Measurements from ENCODE around the gene ARHGEF19.

The ARHGEF19 gene

GRCh38 chr1:16153096-16153998, 59.1 kb downstream of the ARHGEF19 start:
- Histone ChIP-seq H3K4me3 (ENCODE audit: low read depth, low read length) (peak overlapping the region; percentile 93), H2AFZ (ENCODE audit: low read length, unreplicated experiment) (no peak overlapping the region), H3K27me3 (ENCODE audit: insufficient read depth, low read length) (no peaks in the 10 kb centered on the region), H3K27ac (ENCODE audit: low read depth, low read length) (peak overlapping the region; percentile 46), H3K4me1 (ENCODE audit: control insufficient read depth, insufficient read depth, low read length, unreplicated experiment) (peaks cover 56% of the 10 kb centered on the region), H3K79me2 (ENCODE audit: control insufficient read depth, insufficient read depth, low read length, unreplicated experiment) (peaks cover 71% of the 10 kb centered on the region), H3K36me3 (ENCODE audit: insufficient read depth, low read length) (peaks cover 13% of the 10 kb centered on the region; the same call in 1 of the 2 replicates)

GRCh38 chr1:16152481-16153087, 59.9 kb downstream of the ARHGEF19 start:
- peak overlapping the region; percentile 93 for H3K4me3 ChIP-seq (ENCODE audit: low read depth, low read length)
- H3K36me3 ChIP-seq (ENCODE audit: insufficient read depth, low read length): peaks cover 16% of the 10 kb centered on the region; the same call in 1 of the 2 replicates
- H2AFZ ChIP-seq (ENCODE audit: low read length, unreplicated experiment): no peak overlapping the region
- peak overlapping the region; percentile 46 for H3K27ac ChIP-seq (ENCODE audit: low read depth, low read length)
- peaks cover 64% of the 10 kb centered on the region for H3K4me1 ChIP-seq (ENCODE audit: control insufficient read depth, insufficient read depth, low read length, unreplicated experiment)
- H3K27me3 ChIP-seq (ENCODE audit: insufficient read depth, low read length): no peaks in the 10 kb centered on the region
- peaks cover 74% of the 10 kb centered on the region for H3K79me2 ChIP-seq (ENCODE audit: control insufficient read depth, insufficient read depth, low read length, unreplicated experiment)

- Histone ChIP-seq H2AFZ (ENCODE audit: low read length, unreplicated experiment) (no peak overlapping the region), H3K27ac (ENCODE audit: low read depth, low read length) (peak overlapping the region; percentile 46), H3K4me1 (ENCODE audit: control insufficient read depth, insufficient read depth, low read length, unreplicated experiment) (peaks cover 66% of the 10 kb centered on the region), H3K4me3 (ENCODE audit: low read depth, low read length) (peak overlapping the region; percentile 93), H3K79me2 (ENCODE audit: control insufficient read depth, insufficient read depth, low read length, unreplicated experiment) (peaks cover 74% of the 10 kb centered on the region), H3K27me3 (ENCODE audit: insufficient read depth, low read length) (no peaks in the 10 kb centered on the region), H3K36me3 (ENCODE audit: insufficient read depth, low read length) (peaks cover 16% of the 10 kb centered on the region; the same call in 1 of the 2 replicates)
Measured at GRCh38 chr1:16151995-16152384, 60.5 kb downstream of the ARHGEF19 start.

GRCh38 chr1:16151196-16151994, 61.1 kb downstream of the ARHGEF19 start:
- peaks cover 74% of the 10 kb centered on the region for H3K79me2 ChIP-seq (ENCODE audit: control insufficient read depth, insufficient read depth, low read length, unreplicated experiment)

DNA sequence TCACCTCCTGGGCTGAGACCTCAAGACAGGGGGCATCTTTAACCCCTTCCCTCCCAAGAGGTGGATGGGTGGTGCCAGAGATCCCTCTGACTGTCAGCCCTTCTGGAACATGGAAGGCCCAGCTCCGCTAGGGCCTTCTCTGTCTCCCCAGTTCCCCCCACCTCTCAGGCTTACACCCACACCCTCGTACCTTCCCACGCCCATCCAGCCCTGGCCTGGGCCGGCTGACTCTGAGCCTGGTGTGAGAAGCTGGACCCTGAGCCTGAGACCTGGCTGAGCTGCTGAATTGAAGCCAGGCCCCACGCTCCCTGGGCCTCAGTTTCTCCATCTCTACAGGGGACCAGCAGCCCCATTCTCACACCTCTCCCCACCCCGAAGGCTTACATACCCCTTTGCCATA, 61.9 kb downstream of the ARHGEF19 start:
- Histone ChIP-seq H3K4me3 (ENCODE audit: low read depth, low read length) (no peak overlapping the region), H3K79me2 (ENCODE audit: control insufficient read depth, insufficient read depth, low read length, unreplicated experiment) (peaks cover 73% of the 10 kb centered on the region), H3K27me3 (ENCODE audit: insufficient read depth, low read length) (no peaks in the 10 kb centered on the region), H2AFZ (ENCODE audit: low read length, unreplicated experiment) (no peak overlapping the region), H3K27ac (ENCODE audit: low read depth, low read length) (no peak overlapping the region), H3K36me3 (ENCODE audit: insufficient read depth, low read length) (peaks cover 16% of the 10 kb centered on the region; the same call in 1 of the 2 replicates), H3K4me1 (ENCODE audit: control insufficient read depth, insufficient read depth, low read length, unreplicated experiment) (peaks cover 70% of the 10 kb centered on the region)

More at GRCh38 chr1:16151196-16151994, 61.1 kb downstream of the ARHGEF19 start:
- Histone ChIP-seq H3K4me3 (ENCODE audit: low read depth, low read length) (peak overlapping the region; percentile 93), H3K27me3 (ENCODE audit: insufficient read depth, low read length) (no peaks in the 10 kb centered on the region), H3K27ac (ENCODE audit: low read depth, low read length) (peak overlapping the region; percentile 46), H3K36me3 (ENCODE audit: insufficient read depth, low read length) (peaks cover 16% of the 10 kb centered on the region; the same call in 1 of the 2 replicates), H2AFZ (ENCODE audit: low read length, unreplicated experiment) (no peak overlapping the region), H3K4me1 (ENCODE audit: control insufficient read depth, insufficient read depth, low read length, unreplicated experiment) (peaks cover 66% of the 10 kb centered on the region)

DNA sequence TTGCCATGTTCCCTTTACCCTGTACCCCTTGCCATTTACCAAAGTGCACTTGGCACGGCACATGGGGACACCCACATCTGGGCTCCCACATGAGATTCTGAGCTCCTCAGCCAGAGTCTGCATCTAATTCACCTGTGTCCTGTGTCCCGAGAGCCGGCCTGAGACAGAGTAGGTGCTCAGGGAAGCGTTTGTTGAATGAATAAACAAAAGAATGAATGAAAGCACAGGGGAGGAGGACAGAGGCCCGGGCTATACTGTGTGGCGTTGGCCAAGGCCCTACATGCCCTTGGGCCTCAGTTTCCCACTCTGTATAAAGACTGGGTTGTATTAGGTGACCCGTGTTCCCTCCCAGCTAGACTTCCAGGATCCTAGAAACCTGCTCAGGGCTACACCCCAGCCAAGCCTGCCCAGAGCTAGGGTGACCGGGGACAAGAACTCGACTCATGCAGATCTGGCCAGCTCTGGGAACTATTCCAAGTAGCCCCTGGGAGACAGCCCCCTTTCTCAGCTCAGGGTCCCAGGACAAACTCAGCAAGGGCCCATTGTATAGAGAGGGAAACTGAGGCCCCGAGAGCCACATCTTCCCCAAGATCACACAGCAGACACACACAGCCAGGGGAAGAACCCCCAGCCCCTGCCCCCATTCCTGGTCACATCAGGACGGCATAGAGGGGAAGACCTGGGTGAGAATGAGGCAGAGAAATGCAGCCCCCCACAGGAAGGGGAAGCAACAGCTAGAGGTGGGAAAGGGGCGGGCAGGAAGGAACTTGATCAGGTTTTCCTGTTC, 62.6 kb downstream of the ARHGEF19 start:
- Histone ChIP-seq H3K4me3 (ENCODE audit: low read depth, low read length) (no peak overlapping the region), H2AFZ (ENCODE audit: low read length, unreplicated experiment) (no peak overlapping the region), H3K4me1 (ENCODE audit: control insufficient read depth, insufficient read depth, low read length, unreplicated experiment) (peaks cover 76% of the 10 kb centered on the region), H3K27me3 (ENCODE audit: insufficient read depth, low read length) (no peaks in the 10 kb centered on the region), H3K27ac (ENCODE audit: low read depth, low read length) (no peak overlapping the region), H3K79me2 (ENCODE audit: control insufficient read depth, insufficient read depth, low read length, unreplicated experiment) (peaks cover 71% of the 10 kb centered on the region), H3K36me3 (ENCODE audit: insufficient read depth, low read length) (peaks cover 16% of the 10 kb centered on the region; the same call in 1 of the 2 replicates)

GRCh38 chr1:16149146-16149545, 63.3 kb downstream of the ARHGEF19 start:
- H3K27me3 ChIP-seq (ENCODE audit: insufficient read depth, low read length): no peaks in the 10 kb centered on the region
- H2AFZ ChIP-seq (ENCODE audit: low read length, unreplicated experiment): no peak overlapping the region
- no peak overlapping the region for H3K27ac ChIP-seq (ENCODE audit: low read depth, low read length)
- peaks cover 72% of the 10 kb centered on the region for H3K79me2 ChIP-seq (ENCODE audit: control insufficient read depth, insufficient read depth, low read length, unreplicated experiment)
- peaks cover 83% of the 10 kb centered on the region for H3K4me1 ChIP-seq (ENCODE audit: control insufficient read depth, insufficient read depth, low read length, unreplicated experiment)
- peaks cover 16% of the 10 kb centered on the region; the same call in 1 of the 2 replicates for H3K36me3 ChIP-seq (ENCODE audit: insufficient read depth, low read length)
- H3K4me3 ChIP-seq (ENCODE audit: low read depth, low read length): no peak overlapping the region

GRCh38 chr1:16148329-16149092, 63.9 kb downstream of the ARHGEF19 start:
- Histone ChIP-seq H3K27ac (ENCODE audit: low read depth, low read length) (no peak overlapping the region), H2AFZ (ENCODE audit: low read length, unreplicated experiment) (no peak overlapping the region), H3K79me2 (ENCODE audit: control insufficient read depth, insufficient read depth, low read length, unreplicated experiment) (peaks cover 72% of the 10 kb centered on the region), H3K27me3 (ENCODE audit: insufficient read depth, low read length) (no peaks in the 10 kb centered on the region), H3K4me1 (ENCODE audit: control insufficient read depth, insufficient read depth, low read length, unreplicated experiment) (peaks cover 82% of the 10 kb centered on the region), H3K4me3 (ENCODE audit: low read depth, low read length) (no peak overlapping the region), H3K36me3 (ENCODE audit: insufficient read depth, low read length) (peaks cover 20% of the 10 kb centered on the region; the same call in 1 of the 2 replicates)

All from ACC112 (cell line).